Parathyroid adenoma (tissue), 2 donors: ENCODE measurements around the gene KIRREL3.

Source experiments
- H2AFZ ChIP-seq: fragments of 300-600 bp; sonication (generic); one replicate; pipeline ENCODE4 v1.7.0; 2017; ENCODE audit warnings: antibody characterized with exemption, mild to moderate bottlenecking
- H3K27ac ChIP-seq: fragments of 300-600 bp; sonication (generic); one replicate; pipeline ENCODE4 v1.7.0; 2017
- H3K27me3 ChIP-seq: fragments of 300-600 bp; sonication (generic); one replicate; pipeline ENCODE4 v1.7.0; 2017; ENCODE audit warnings: low read length; ENCODE audit not compliant: control insufficient read depth, insufficient read depth
- H3K36me3 ChIP-seq: fragments of 300-600 bp; sonication (generic); one replicate; pipeline ENCODE4 v1.7.0; 2017; ENCODE audit warnings: low read length; ENCODE audit not compliant: control insufficient read depth, insufficient read depth
- H3K4me1 ChIP-seq: fragments of 300-600 bp; sonication (generic); one replicate; pipeline ENCODE4 v1.7.0; 2017; ENCODE audit warnings: control low read depth
- H3K4me2 ChIP-seq: fragments of 300-600 bp; sonication (generic); one replicate; pipeline ENCODE4 v1.7.0; 2017; ENCODE audit warnings: low read length
- H3K4me3 ChIP-seq: fragments of 300-600 bp; sonication (generic); one replicate; pipeline ENCODE4 v1.7.0; 2017; ENCODE audit warnings: low read depth, low read length
- H3K79me2 ChIP-seq: fragments of 300-600 bp; sonication (generic); one replicate; pipeline ENCODE4 v1.7.0; 2017; ENCODE audit warnings: control low read depth
- H3K9ac ChIP-seq: fragments of 300-600 bp; sonication (generic); one replicate; pipeline ENCODE4 v1.7.0; 2017; ENCODE audit warnings: mild to moderate bottlenecking
- H3K9me3 ChIP-seq: fragments of 300-600 bp; sonication (generic); one replicate; pipeline ENCODE4 v1.7.0; 2017; ENCODE audit warnings: low read length; ENCODE audit not compliant: control insufficient read depth
- TF ChIP-seq, protein P1 (sequence below): fragments of 300-600 bp; sonication (generic); IDR thresholded peaks from one replicate; pipeline ENCODE4 v1.7.0; 2017; ENCODE audit warnings: antibody characterized with exemption, mild to moderate bottlenecking
- donor health status: primary hyperparathyroidism.

Gene KIRREL3

DNA sequence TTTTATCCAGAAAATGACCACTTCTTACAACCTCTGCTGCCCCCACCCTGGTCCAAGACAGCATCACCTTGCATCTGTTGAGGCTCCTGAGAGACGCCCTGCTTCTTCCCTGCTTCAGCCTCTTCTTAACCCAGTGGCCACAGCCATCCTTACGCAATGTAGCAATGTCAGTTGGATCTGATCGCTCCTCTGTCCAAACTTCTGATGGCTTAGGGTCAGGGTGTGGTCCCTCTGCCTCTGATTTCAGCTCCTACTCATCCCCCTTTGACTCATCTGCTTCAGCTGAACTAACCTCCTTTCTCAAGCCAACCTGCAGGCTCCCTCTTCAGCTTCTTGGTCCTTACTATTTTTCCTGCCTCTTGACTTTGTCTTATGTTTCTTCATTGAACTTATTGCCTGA, 280.8 kb downstream of the KIRREL3 start:
- H3K27me3 ChIP-seq, result no peaks in the 10 kb centered on the region
- no peak overlapping the region for H2AFZ ChIP-seq
- TF ChIP-seq, protein P1, sequence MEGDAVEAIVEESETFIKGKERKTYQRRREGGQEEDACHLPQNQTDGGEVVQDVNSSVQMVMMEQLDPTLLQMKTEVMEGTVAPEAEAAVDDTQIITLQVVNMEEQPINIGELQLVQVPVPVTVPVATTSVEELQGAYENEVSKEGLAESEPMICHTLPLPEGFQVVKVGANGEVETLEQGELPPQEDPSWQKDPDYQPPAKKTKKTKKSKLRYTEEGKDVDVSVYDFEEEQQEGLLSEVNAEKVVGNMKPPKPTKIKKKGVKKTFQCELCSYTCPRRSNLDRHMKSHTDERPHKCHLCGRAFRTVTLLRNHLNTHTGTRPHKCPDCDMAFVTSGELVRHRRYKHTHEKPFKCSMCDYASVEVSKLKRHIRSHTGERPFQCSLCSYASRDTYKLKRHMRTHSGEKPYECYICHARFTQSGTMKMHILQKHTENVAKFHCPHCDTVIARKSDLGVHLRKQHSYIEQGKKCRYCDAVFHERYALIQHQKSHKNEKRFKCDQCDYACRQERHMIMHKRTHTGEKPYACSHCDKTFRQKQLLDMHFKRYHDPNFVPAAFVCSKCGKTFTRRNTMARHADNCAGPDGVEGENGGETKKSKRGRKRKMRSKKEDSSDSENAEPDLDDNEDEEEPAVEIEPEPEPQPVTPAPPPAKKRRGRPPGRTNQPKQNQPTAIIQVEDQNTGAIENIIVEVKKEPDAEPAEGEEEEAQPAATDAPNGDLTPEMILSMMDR, result no peak
- H3K27ac ChIP-seq, result no peak overlapping the region
- no peak overlapping the region for H3K4me2 ChIP-seq
- no peaks in the 10 kb centered on the region for H3K4me1 ChIP-seq
- H3K4me3 ChIP-seq, result no peak overlapping the region
- no peaks in the 10 kb centered on the region for H3K9me3 ChIP-seq
- H3K9ac ChIP-seq, result no peak overlapping the region
- H3K36me3 ChIP-seq, result no peaks in the 10 kb centered on the region
- H3K79me2 ChIP-seq, result no peaks in the 10 kb centered on the region

DNA sequence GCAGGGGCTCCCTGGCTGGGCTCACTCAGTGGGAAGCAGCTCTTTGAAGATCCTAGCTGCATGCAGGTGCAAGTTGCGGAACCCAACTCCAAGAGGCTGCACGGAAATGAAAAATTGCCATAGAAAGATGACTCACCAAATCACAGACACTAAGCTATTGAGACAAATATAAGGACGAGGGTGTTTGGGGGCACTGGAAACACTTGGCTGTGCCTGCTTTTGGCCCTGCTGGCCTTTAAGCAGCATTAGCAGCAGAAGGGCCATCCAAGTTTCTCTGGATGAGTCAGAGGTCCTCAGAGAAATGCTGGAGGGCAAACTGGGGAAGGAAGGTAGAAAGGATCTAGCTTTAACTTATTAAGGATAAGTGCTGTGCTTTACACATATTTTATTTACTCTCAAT, 282.3 kb downstream of the KIRREL3 start:
- H3K4me1 ChIP-seq, result no peaks in the 10 kb centered on the region

DNA sequence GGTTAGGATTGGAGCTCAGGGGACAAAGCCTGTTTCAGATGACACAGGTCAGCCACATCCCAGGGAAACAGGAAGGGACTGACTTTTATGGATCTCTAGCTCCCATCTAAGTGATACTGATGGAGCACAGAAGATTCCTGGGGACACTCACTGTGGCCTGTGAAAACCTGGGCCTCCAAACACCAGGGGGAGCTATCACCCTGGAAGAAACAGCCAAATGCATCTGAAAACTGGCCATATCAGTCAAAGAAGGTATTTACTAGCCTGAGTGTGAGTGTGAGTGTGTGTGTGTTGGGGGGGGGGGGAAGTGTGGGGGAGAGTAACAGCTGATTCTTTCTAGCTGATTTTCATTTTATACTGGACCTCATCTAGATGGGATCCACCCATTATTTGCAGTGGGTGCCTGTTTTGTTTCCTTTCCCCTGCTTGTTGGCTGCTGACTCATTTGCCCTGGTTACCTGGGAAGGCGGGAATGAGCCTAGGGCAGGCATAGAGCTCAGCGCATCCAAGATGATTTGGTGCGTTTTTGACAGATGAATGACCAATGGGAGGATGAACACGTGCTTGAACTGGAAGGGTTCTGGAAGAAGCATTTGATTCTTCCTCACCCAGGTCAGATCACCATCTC, 284.0 kb downstream of the KIRREL3 start:
- Histone ChIP-seq H3K9ac (no peak overlapping the region), H3K27ac (no peak overlapping the region), H3K27me3 (no peaks in the 10 kb centered on the region), H3K79me2 (no peaks in the 10 kb centered on the region), H3K4me3 (no peak overlapping the region), H3K4me1 (no peaks in the 10 kb centered on the region), H3K4me2 (no peak overlapping the region), H3K9me3 (no peaks in the 10 kb centered on the region), H3K36me3 (no peaks in the 10 kb centered on the region), H2AFZ (no peak overlapping the region)
- TF ChIP-seq, protein P1, result peak; percentile 40

More for the DNA sequence above, 282.3 kb downstream of the KIRREL3 start:
- no peak overlapping the region for H3K4me3 ChIP-seq
- H3K36me3 ChIP-seq, result no peaks in the 10 kb centered on the region
- no peaks in the 10 kb centered on the region for H3K9me3 ChIP-seq
- no peak overlapping the region for H3K27ac ChIP-seq
- no peaks in the 10 kb centered on the region for H3K79me2 ChIP-seq
- H3K4me2 ChIP-seq, result no peak overlapping the region
- no peaks in the 10 kb centered on the region for H3K27me3 ChIP-seq
- H3K9ac ChIP-seq, result no peak overlapping the region
- TF ChIP-seq, protein P1, result no peak
- H2AFZ ChIP-seq, result no peak overlapping the region

DNA sequence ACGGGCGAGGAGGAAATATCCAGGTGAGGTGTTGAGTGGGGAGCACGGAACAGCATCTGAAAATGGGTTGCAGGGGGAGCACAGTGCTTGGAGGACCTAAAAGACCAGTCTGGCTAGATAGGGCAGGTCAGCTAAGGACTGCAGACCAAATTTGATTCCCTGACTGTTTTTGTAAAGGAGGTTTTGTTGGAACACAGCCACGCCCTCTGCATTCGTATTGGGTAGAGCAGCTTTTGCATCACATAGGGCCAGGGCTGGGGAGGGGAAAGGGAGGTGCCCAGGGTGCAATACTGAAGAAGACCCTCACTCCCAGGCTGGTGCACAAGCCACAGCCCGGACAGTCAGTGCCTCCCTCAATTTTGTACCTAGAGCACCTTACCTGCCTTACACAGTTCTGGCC, 286.8 kb downstream of the KIRREL3 start:
- Histone ChIP-seq H3K9ac (no peak overlapping the region), H3K27me3 (no peaks in the 10 kb centered on the region), H3K36me3 (no peaks in the 10 kb centered on the region)

More for the DNA sequence above, 286.8 kb downstream of the KIRREL3 start:
- Histone ChIP-seq H3K4me1 (no peaks in the 10 kb centered on the region), H3K4me3 (no peak overlapping the region), H2AFZ (no peak overlapping the region), H3K4me2 (no peak overlapping the region), H3K27ac (no peak overlapping the region), H3K79me2 (no peaks in the 10 kb centered on the region), H3K9me3 (no peaks in the 10 kb centered on the region)
- TF ChIP-seq, protein P1, result no peak
